ENCODE measurements around the gene TMEM181.

GRCh38 chr6:158584236-158584651, 24.4 kb downstream of the TMEM181 start:
- TF ChIP-seq POLR2A (IDR thresholded peaks at IDR 0.05; ENCODE audit: low read depth, low read length) (no peak), TAF1 (IDR thresholded peaks at IDR 0.05; ENCODE audit: low read depth, low read length) (no peak), POLR2AphosphoS5 (IDR thresholded peaks at IDR 0.05; ENCODE audit: low read depth, low read length) (no peak), SPI1 (IDR thresholded peaks at IDR 0.05; ENCODE audit: low read depth, low read length) (no peak), PAX5 (IDR thresholded peaks at IDR 0.05; ENCODE audit: insufficient read depth, low read length, severe bottlenecking) (no peak), POU2F2 (IDR thresholded peaks at IDR 0.05; ENCODE audit: low read depth, low read length) (no peak)
